Skeletal muscle cell (primary cell): ENCODE data around the gene TYK2.
A peak's percentile ranks its signal among the peaks of the same experiment; 100 is the strongest.
"Not testable (repeated sequence)": the region's sequence is repeated elsewhere in the genome, so short reads cannot be mapped to it uniquely, and the experiment has no call there.

Source experiments
- DNase-seq: peaks from one replicate; pipeline ENCODE4 v3.0.0-alpha.2; 2010; ENCODE audit warnings: low read depth
- H3K4me3 ChIP-seq: 2 replicates; pipeline ENCODE4 v1.5.1; 2011; ENCODE audit warnings: low read depth, mild to moderate bottlenecking, control low read depth, low read length, moderate library complexity

The TYK2 gene

DNA sequence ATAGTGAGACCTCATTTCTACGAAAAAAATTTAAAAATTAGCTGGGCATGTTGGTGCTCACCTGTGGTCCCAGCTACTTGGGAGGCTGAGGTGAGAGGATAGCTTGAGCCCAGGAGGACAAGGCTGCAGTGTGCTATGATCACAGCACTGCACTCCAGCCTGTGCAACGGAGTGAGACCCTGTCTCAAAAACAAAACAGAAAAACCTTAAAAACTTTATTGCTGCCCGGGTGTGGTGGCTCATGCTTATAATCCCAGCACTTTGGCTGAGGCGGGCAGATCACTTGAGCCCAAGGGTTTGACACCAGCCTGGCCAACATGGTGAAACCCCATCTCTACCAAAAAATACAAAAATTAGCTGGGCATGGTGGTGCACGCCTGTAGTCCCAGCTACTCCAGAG lies 30.9 kb upstream of the TYK2 start:
- not testable (repeated sequence) for H3K4me3 ChIP-seq, DNase-seq

DNA sequence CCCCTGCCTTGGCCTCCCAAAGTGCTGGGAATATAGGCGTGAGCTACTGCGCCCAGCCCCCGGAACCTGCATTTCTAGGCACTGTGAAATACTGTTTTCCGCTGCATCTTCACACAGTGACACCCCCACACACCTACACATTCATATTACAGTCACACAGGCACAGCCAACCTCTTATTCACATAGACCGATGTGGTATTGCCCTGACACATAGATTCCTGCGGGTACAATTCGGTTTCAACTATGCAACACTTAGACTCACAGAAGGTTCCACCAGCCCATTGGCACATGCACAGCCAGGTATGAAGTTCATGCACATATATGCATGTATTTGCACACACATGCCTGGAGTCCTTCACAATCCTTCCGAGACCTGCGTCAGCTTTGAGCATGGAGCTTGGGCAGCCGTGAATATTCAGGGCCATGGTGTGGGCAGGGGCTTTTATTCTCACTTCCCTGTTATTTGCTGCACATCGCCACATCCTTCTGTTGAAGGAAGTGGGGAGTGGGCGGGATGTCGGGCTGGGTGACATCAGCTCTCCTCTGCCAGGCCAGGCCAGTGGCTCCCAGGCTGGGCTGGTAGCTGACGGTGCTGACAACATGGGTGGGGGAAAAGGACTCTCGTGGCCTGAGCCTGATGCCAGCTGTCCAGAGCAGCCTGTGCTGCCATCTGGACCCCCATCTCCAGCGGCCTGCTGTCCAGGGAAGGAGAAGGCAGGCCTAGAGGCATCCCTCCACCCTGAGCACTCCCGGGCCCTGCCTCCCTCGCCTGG lies 28.3 kb upstream of the TYK2 start:
- DNase-seq, result no peak
- no peak overlapping the region for H3K4me3 ChIP-seq

GRCh38 chr19:10407096-10407495 lies 26.7 kb upstream of the TYK2 start:
- H3K4me3 ChIP-seq, result no peak overlapping the region
- no peak for DNase-seq

DNA sequence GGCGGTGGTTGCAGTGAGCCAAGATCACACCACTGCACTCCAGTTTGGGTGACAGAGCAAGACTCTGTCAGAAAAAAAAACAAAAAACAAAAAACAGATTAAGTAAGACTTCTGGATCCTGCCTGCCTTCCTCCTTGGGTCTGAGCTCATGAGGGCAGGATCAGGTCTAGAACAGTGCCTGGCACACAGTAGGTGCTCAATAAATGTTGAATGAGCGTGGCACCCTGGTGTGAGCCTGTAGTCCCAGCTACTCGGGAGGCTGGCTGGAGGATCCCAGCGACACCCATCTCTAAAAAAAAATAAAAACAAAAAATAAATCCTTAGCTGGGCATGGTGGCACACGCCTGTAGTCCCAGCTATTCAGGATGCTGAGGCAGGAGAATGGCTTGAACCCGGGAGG lies 25.8 kb upstream of the TYK2 start:
- no peak overlapping the region for H3K4me3 ChIP-seq
- no peak for DNase-seq

DNA sequence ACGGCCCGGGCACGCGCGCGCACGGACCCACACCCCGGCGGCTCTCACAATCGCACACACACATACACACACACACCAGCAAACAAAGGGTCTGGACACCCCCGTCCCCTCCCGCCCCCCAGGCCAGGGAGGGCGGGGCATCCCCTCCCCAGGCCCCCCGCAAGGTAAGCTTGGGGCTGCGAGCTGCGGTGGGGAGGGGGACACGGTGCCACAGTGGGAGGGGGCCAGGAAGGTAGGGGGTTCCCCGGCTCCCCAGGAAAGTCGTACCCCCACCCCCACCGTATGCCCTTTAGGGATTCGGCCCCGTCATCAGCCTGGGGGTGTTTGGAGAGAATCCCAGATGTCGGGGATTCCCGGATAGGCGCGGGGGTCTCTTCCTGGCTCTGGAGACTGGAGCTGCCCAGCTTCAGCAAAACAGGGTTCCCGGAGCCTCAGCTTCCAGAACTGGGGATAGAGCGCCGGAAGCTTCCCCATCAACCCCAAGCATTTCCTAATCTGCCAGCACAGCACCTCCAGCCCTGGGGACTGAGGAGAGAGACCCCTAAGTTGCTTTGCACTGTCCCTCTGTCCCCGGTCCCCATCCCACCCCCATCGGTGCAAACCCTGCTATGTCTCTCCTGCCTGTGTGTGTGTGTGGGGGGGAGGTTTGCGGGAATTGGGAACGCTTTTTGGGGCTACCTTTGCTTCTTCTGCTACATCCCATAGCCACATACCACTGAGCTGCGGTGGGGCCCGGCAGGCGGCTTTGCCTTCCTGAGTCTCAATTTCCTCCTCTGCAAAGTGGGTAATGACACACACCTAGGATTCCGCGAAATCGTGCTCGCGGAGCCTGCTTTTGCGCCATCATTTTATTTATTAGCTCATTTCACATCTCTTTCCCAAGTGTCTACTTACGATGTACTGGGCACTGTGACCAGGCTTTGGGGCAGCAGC lies 24.8 kb upstream of the TYK2 start:
- peak overlapping the region; percentile 100 for H3K4me3 ChIP-seq
- no peak for DNase-seq

GRCh38 chr19:10403137-10404021 lies 23.0 kb upstream of the TYK2 start, which contains the start of gene CDC37:
CDC37 (minus strand) TSS chr19:10403542; CDS start chr19:10403479, 63 bp downstream.
- peak; percentile 85 for DNase-seq
- peak within 1 kb of the TSS; percentile 100 for H3K4me3 ChIP-seq

DNA sequence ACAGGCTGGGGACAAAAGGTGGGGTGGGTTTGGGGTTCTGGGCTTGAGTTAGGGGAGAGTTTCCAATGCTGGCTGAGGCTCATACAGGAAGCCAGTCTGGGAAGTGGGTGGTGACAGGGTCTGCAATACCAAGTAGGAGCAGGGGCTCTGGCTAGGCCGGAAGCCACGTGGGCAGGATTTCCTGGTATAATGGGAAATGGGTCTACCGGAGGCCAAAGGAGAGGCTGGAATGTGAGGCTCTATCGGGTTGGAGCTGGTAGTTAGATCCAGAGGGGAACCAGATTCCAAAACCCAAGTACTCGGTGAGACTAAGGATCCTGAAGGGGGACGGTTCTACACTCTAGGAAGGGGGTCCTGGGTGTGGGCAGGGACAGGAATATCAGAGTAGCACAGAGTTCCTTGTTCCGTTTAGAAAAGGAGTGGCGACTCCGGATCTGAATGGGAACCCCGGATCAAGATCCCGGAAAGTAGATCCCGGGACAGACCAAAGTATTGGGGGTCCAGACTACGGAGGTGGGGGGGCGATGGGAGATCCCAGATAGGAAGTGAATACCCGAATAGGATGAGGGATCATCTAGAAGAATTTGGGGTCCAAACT lies 22.2 kb upstream of the TYK2 start:
- no peak for DNase-seq
- peak overlapping the region; percentile 100 for H3K4me3 ChIP-seq

- no peak overlapping the region for H3K4me3 ChIP-seq
- no peak for DNase-seq
Observed at GRCh38 chr19:10399878-10400277, 19.5 kb upstream of the TYK2 start.

DNA sequence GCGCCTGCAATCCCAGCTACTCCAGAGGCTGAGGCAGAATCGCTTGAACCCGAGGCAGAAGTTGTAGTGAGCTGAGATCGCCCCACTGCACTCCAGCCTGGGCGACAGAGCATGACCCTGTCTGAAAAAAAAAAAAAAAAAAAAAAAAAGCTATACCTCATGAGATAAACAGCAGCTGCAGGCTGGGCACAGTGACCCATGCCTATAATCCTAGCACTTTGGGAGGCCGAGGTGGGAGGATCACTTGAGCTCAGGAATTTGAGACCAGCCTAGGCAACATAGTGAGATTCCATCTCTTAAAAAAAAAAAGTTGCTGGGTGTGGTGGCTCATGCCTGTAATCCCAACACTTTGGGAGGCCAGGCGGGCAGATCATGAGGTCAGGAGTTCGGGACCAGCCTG lies 19.0 kb upstream of the TYK2 start:
- DNase-seq, H3K4me3 ChIP-seq: not testable (repeated sequence)

DNA sequence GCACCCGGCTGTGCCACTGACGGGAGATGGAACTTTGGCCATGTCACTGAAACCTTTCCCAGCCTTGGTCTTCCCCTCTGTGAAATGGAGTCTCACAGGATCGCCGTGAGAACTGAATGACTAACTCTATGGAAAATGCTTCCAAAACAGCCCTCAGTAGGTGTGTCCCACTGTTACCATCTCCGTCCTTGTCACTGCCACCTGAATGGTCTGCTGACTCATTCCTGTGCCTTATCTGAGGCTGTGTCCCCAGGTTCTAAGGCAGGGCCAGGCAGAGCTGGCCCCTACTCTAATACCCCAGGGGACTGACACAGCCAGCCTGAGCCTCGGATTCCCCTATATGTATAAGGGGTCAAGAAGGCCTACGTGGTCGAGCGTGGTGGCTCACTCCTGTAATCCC lies 18.4 kb upstream of the TYK2 start:
- DNase-seq, result no peak
- no peak overlapping the region for H3K4me3 ChIP-seq

- no peak for DNase-seq
- H3K4me3 ChIP-seq, result no peak overlapping the region
Observed at GRCh38 chr19:10395917-10396316, 15.5 kb upstream of the TYK2 start.

DNA sequence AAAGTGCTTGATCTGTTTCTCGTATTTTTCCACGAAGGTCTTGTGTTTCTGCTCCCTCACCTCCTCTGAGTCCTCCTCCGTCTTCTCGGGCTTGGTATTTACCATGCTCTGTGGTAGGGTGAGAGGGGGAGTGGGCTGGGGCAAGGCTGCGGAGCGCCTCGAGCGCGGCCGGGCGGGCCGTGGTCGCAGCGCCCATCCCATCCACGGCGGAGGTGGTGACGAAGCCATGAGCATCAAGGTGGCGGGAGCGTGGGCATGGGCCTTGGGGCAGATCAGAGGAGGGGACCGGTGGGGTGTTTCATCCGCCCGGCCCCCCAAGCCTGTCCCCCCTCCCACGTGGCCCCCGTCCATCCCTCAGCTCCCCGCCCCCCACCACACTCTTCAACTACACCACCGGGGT lies 15.1 kb upstream of the TYK2 start:
- H3K4me3 ChIP-seq, result no peak overlapping the region
- no peak for DNase-seq

GRCh38 chr19:10395003-10395402 lies 14.6 kb upstream of the TYK2 start:
- no peak overlapping the region for H3K4me3 ChIP-seq
- no peak for DNase-seq

- no peak for DNase-seq
- H3K4me3 ChIP-seq, result no peak overlapping the region
Observed at GRCh38 chr19:10393137-10393536, 12.8 kb upstream of the TYK2 start.

GRCh38 chr19:10392120-10392519 lies 11.7 kb upstream of the TYK2 start:
- no peak for DNase-seq
- no peak overlapping the region for H3K4me3 ChIP-seq

GRCh38 chr19:10390652-10391286 lies 10.4 kb upstream of the TYK2 start:
- H3K4me3 ChIP-seq, result no peak overlapping the region
- no peak for DNase-seq

- DNase-seq, result no peak
- no peak overlapping the region for H3K4me3 ChIP-seq
Observed at GRCh38 chr19:10389863-10390262, 9.5 kb upstream of the TYK2 start.

- no peak for DNase-seq
- no peak overlapping the region for H3K4me3 ChIP-seq
Observed at GRCh38 chr19:10388957-10389356, 8.6 kb upstream of the TYK2 start.

- no peak overlapping the region for H3K4me3 ChIP-seq
- DNase-seq, result no peak
Observed at GRCh38 chr19:10384580-10384979, 4.2 kb upstream of the TYK2 start.
